Osteoblast (primary cell): ENCODE results near the gene ANGPTL2. TPM values are rescaled to one million over a fixed set of nuclear protein-coding genes. Genes with fewer than 3 reads are reported as not detected.

Experiments
- DNase-seq: peaks from one replicate; pipeline ENCODE4 v3.0.0; 2011; ENCODE audit warnings: low spot score, mixed read lengths; ENCODE audit not compliant: insufficient read length; ENCODE audit errors: missing footprints
- H2AFZ ChIP-seq: 2 replicates; pipeline ENCODE4 v1.6.0; 2011; ENCODE audit warnings: mild to moderate bottlenecking, low read length
- H3K27ac ChIP-seq: 2 replicates; pipeline ENCODE4 v1.5.1; 2011; ENCODE audit warnings: mild to moderate bottlenecking, low read depth, low read length, moderate library complexity
- H3K27me3 ChIP-seq: 2 replicates; pipeline ENCODE4 v1.6.0; 2012; ENCODE audit warnings: mild to moderate bottlenecking, control low read depth, inconsistent platforms, low read length, moderate library complexity; ENCODE audit not compliant: insufficient read depth
- H3K36me3 ChIP-seq: 2 replicates; pipeline ENCODE4 v1.5.1; 2011; ENCODE audit warnings: mild to moderate bottlenecking, low read length, control low read depth, moderate library complexity; ENCODE audit not compliant: insufficient read depth
- H3K4me1 ChIP-seq: 2 replicates; pipeline ENCODE4 v1.5.1; 2011; ENCODE audit warnings: mild to moderate bottlenecking, low read length, control low read depth, moderate library complexity; ENCODE audit not compliant: insufficient read depth
- H3K4me2 ChIP-seq: 2 replicates; pipeline ENCODE4 v1.6.0; 2011; ENCODE audit warnings: mild to moderate bottlenecking, low read length; ENCODE audit not compliant: insufficient read depth
- H3K4me3 ChIP-seq: fragments of 200-600 bp; sonication (generic); 3 replicates; pipeline ENCODE4 v1.5.1; 2012; ENCODE audit warnings: mild to moderate bottlenecking, low read length, inconsistent platforms; ENCODE audit not compliant: insufficient read depth
- H3K79me2 ChIP-seq: 2 replicates; pipeline ENCODE4 v1.6.0; 2012; ENCODE audit warnings: mild to moderate bottlenecking, low read length, control low read depth, inconsistent platforms; ENCODE audit not compliant: insufficient read depth
- H3K9me3 ChIP-seq: 2 replicates; pipeline ENCODE4 v1.5.1; 2011; ENCODE audit warnings: low read depth, low read length, control low read depth
- H4K20me1 ChIP-seq: 2 replicates; pipeline ENCODE4 v1.6.0; 2012; ENCODE audit warnings: mild to moderate bottlenecking, low read length, control low read depth; ENCODE audit not compliant: insufficient read depth
- total RNA-seq: library from RNA; depleted of rRNA; stranded (reverse); fragments of >200 nt; gene quantifications from 2 replicates; pipeline ENCODE4 v1.2.3, GENCODE V29; 2012
- TF ChIP-seq, protein P1 (sequence below): IDR thresholded peaks from 2 replicates; pipeline ENCODE4 v1.5.1; 2011; ENCODE audit warnings: mild to moderate bottlenecking, low read depth, low read length, moderate library complexity; ENCODE audit errors: extremely low read depth

The ANGPTL2 gene
- total RNA-seq, 1 donor: 39.8 TPM

DNA sequence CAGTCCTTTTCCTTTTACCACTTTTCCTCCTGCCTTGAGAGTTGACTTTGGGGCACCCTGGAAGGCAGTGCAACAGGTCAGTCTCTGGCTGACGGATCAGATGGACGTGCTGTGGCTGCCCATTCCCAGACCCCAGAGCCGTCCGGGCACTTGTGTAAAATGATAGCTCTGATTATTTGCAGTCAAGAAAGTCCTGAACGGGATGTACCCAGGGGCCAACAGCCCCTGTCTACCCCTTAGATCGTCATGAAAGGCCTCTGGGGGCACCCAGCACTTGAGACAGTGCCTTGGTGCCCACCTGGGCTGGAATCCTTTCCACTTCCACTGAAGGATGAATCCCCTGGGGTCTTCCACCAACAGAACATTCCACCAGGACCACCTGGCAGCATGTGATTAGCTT, 17.7 kb upstream of the ANGPTL2 start:
- TF ChIP-seq, protein P1, sequence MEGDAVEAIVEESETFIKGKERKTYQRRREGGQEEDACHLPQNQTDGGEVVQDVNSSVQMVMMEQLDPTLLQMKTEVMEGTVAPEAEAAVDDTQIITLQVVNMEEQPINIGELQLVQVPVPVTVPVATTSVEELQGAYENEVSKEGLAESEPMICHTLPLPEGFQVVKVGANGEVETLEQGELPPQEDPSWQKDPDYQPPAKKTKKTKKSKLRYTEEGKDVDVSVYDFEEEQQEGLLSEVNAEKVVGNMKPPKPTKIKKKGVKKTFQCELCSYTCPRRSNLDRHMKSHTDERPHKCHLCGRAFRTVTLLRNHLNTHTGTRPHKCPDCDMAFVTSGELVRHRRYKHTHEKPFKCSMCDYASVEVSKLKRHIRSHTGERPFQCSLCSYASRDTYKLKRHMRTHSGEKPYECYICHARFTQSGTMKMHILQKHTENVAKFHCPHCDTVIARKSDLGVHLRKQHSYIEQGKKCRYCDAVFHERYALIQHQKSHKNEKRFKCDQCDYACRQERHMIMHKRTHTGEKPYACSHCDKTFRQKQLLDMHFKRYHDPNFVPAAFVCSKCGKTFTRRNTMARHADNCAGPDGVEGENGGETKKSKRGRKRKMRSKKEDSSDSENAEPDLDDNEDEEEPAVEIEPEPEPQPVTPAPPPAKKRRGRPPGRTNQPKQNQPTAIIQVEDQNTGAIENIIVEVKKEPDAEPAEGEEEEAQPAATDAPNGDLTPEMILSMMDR: no peak

DNA sequence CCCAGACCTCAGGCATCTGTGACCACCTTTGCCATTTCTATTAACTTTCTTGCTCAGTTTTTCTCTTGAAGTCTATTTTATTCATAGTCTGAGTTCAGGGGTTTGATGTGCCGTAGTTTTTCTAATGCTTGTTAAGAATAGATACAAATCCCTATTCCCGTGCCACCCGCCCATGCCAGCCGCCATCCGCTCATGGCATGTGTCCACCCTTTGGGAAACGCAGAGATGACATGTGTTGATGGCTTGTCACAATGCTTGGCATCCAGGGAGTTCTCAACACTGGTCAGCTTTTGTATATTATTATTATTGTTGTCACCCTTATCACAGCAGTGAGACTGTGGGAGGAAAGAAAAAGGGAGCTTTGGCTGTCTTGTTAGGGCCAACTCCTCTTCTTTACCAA, 17.3 kb upstream of the ANGPTL2 start:
- H3K4me3 ChIP-seq: no peak overlapping the region
- H3K4me1 ChIP-seq: peaks cover 2% of the 10 kb centered on the region
- peaks cover 4% of the 10 kb centered on the region for H3K27me3 ChIP-seq
- H3K9me3 ChIP-seq: no peaks in the 10 kb centered on the region
- no peaks in the 10 kb centered on the region for H3K36me3 ChIP-seq
- DNase-seq: no peak
- no peak overlapping the region for H3K27ac ChIP-seq
- H3K4me2 ChIP-seq: no peak overlapping the region
- no peaks in the 10 kb centered on the region for H4K20me1 ChIP-seq
- no peak overlapping the region for H2AFZ ChIP-seq
- TF ChIP-seq, protein P1: no peak
- H3K79me2 ChIP-seq: no peaks in the 10 kb centered on the region

More for the DNA sequence above, 17.7 kb upstream of the ANGPTL2 start:
- Histone ChIP-seq H3K9me3 (no peaks in the 10 kb centered on the region), H3K4me2 (no peak overlapping the region), H4K20me1 (no peaks in the 10 kb centered on the region), H3K79me2 (no peaks in the 10 kb centered on the region), H3K27me3 (peaks cover 4% of the 10 kb centered on the region), H3K36me3 (no peaks in the 10 kb centered on the region), H3K4me3 (no peak overlapping the region), H3K4me1 (no peaks in the 10 kb centered on the region), H2AFZ (no peak overlapping the region), H3K27ac (no peak overlapping the region)
- no peak for DNase-seq

DNA sequence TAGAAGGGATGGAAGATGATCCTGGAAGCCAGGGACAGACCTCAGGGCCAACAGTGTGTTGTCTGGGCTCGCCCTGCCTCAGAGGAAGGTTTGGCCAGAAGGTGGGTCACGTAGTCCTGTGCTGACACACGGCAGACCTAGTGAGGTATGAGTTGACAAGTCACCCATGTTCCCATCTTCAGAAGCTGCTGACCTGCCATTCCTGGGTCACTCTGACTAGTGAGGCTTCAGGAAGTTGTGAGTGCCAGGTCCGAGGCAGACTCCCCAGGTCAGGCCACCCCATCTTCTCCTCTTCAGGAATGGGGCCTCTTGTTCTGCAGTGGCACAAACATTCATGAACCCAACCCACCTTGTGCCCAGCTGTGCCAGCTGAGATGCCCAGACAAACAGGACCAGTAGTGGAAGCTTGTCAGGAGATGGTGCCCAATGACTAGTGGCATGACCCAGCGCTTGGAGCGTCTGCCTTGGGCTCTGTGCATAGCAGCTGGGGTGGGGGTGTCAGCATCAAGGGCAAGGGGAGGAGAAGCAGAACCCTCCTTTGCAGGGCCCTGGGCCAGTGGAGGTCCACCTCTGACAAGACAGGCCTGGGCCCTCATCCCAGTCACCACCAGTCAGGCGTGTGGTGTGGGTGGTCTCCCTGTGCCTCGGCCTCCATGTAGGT, 16.8 kb upstream of the ANGPTL2 start:
- Histone ChIP-seq H2AFZ (no peak overlapping the region), H3K79me2 (no peaks in the 10 kb centered on the region), H3K4me2 (no peak overlapping the region), H3K9me3 (no peaks in the 10 kb centered on the region), H3K27ac (no peak overlapping the region), H3K27me3 (peaks cover 4% of the 10 kb centered on the region), H3K4me1 (peaks cover 8% of the 10 kb centered on the region), H3K36me3 (no peaks in the 10 kb centered on the region), H3K4me3 (no peak overlapping the region), H4K20me1 (no peaks in the 10 kb centered on the region)
- no peak for DNase-seq
- TF ChIP-seq, protein P1: no peak

DNA sequence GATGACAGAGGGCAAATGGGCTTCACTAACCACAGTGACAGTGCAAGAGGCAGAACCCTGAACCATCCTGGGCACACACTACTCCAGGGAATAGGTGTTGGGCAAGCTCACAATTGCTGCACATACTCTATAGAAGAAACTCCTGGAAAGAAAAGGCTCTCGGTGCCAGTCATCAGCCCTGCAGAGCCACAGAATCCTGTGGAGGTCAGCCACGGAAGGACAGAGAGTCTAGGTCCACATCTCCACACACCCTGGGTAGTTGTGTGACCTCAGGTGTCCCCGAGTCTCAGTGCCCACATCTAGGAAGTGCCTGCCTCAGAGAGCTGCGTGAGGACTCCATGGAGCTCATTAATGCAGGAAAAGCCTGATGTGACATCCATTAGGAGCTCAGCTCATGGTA, 16.0 kb upstream of the ANGPTL2 start:
- Histone ChIP-seq H3K36me3 (no peaks in the 10 kb centered on the region), H4K20me1 (no peaks in the 10 kb centered on the region)
- TF ChIP-seq, protein P1: no peak

More for the DNA sequence above, 16.0 kb upstream of the ANGPTL2 start:
- no peak overlapping the region for H2AFZ ChIP-seq
- no peak overlapping the region for H3K4me2 ChIP-seq
- no peak overlapping the region for H3K4me3 ChIP-seq
- H3K27ac ChIP-seq: no peak overlapping the region
- H3K79me2 ChIP-seq: no peaks in the 10 kb centered on the region
- no peak for DNase-seq
- H3K9me3 ChIP-seq: no peaks in the 10 kb centered on the region
- H3K4me1 ChIP-seq: peaks cover 15% of the 10 kb centered on the region
- peaks cover 4% of the 10 kb centered on the region for H3K27me3 ChIP-seq
